CD4-positive, alpha-beta T cell (primary cell): ENCODE measurements around the gene ZNF487. TPM values are rescaled to one million over a fixed set of nuclear protein-coding genes. Genes with fewer than 3 reads are reported as not detected.

Source experiments
- ATAC-seq: fragments of 200-7000 bp; cut with Tn5 transposase; one replicate; pipeline ENCODE4 v1.10.0; 2022; ENCODE audit warnings: mild to moderate bottlenecking; ENCODE audit not compliant: poor library complexity
- CTCF ChIA-PET: fragments of 350-600 bp; sonication (Branson Sonifier 250); formaldehyde crosslinking; loops from one replicate; lab custom pipeline; 2021; ENCODE audit warnings: antibody characterized with exemption, inconsistent platforms; lab: Charles Lee
- POLR2A ChIA-PET: fragments of 350-600 bp; sonication (Branson Sonifier 250); formaldehyde crosslinking; loops from one replicate; lab custom pipeline; 2021; ENCODE audit warnings: antibody characterized with exemption, inconsistent platforms; lab: Charles Lee
- DNase-seq, 14 experiments: peaks; one replicate each; pipeline ENCODE4 v3.0.0-alpha.2; 2013 to 2020; ENCODE audit warnings: mixed read lengths in 2 of 14
- H3K27ac ChIP-seq, 2 donors: one replicate each; pipeline versions ENCODE4 v1.5.1 to v1.7.0; 2013; ENCODE audit warnings: low read length in 2 of 2, low read depth in 1 of 2, mild to moderate bottlenecking in 1 of 2
- H3K27me3 ChIP-seq, 2 experiments: 1 replicate in 1 of 2; 2 replicates in 1 of 2; pipeline versions ENCODE4 v1.6.1 to v1.7.0; 2013; ENCODE audit warnings: low read length in 2 of 2, control low read depth in 1 of 2, mild to moderate bottlenecking in 1 of 2, moderate library complexity in 1 of 2; ENCODE audit not compliant: insufficient read depth in 2 of 2, control insufficient read depth in 1 of 2
- H3K36me3 ChIP-seq: one replicate; pipeline ENCODE4 v1.6.1; 2013; ENCODE audit warnings: low read length, control low read depth; ENCODE audit not compliant: insufficient read depth
- H3K4me1 ChIP-seq: one replicate; pipeline ENCODE4 v1.6.1; 2013; ENCODE audit warnings: low read length, control low read depth; ENCODE audit not compliant: insufficient read depth
- H3K4me3 ChIP-seq: one replicate; pipeline ENCODE4 v1.5.1; 2013; ENCODE audit warnings: mild to moderate bottlenecking, low read length, moderate library complexity
- H3K9me3 ChIP-seq, 2 experiments: 1 replicate in 1 of 2; 2 replicates in 1 of 2; pipeline versions ENCODE4 v1.6.1 to v1.7.0; 2013; ENCODE audit warnings: low read length in 2 of 2, mild to moderate bottlenecking in 2 of 2, control low read depth in 1 of 2, moderate library complexity in 1 of 2; ENCODE audit not compliant: control insufficient read depth in 1 of 2, insufficient read depth in 1 of 2
- H3K27ac Mint-ChIP-seq: one replicate; pipeline ENCODE4 v1.8.0; 2020; ENCODE audit warnings: mixed read lengths
- H3K27me3 Mint-ChIP-seq: one replicate; pipeline ENCODE4 v1.8.0; 2021; ENCODE audit warnings: mixed read lengths
- H3K36me3 Mint-ChIP-seq: one replicate; pipeline ENCODE4 v1.8.0; 2021; ENCODE audit warnings: low read depth, mixed read lengths
- H3K4me1 Mint-ChIP-seq: one replicate; pipeline ENCODE4 v1.8.0; 2021; ENCODE audit warnings: low read depth, mixed read lengths
- H3K4me3 Mint-ChIP-seq: one replicate; pipeline ENCODE4 v1.8.0; 2020; ENCODE audit warnings: mild to moderate bottlenecking, mixed read lengths
- H3K9me3 Mint-ChIP-seq: one replicate; pipeline ENCODE4 v1.8.0; 2020; ENCODE audit warnings: mixed read lengths
- CTCF ChIP-seq: fragments of 200-600 bp; IDR thresholded peaks from one replicate; pipeline ENCODE4 v1.8.0; 2022; ENCODE audit warnings: antibody characterized with exemption, mild to moderate bottlenecking
- intact Hi-C, 2 experiments: fragments of 100-400 bp; cut with DNase I in 1 of 2; cut with micrococcal nuclease in 1 of 2; formaldehyde crosslinking; loops; one replicate each; pipeline versions ENCODE4 v1.15.1 to v1.9.0; 2023 to 2025; cut with DNase I, micrococcal nuclease
- total RNA-seq, 174 experiments: library from RNA in 2 of 174; stranded (reverse) in 2 of 174; gene quantifications; one replicate each; pipeline ENCODE4 v1.2.3 and lab custom pipeline; 2021 to 2026

The ZNF487 gene
- total RNA-seq, 2 experiments from 2014 or later: 7.5 to 8.5 TPM

GRCh38 chr10:43482319-43483078 is 45.6 kb downstream of the ZNF487 start:
- ChIA-PET CTCF (no interaction called here), POLR2A (no interaction called here)
- Mint-ChIP-seq H3K9me3 (peaks cover 17% of the 10 kb centered on the region), H3K4me3 (no peak overlapping the region), H3K4me1 (no peaks in the 10 kb centered on the region), H3K36me3 (peaks cover 53% of the 10 kb centered on the region), H3K27me3 (no peaks in the 10 kb centered on the region), H3K27ac (no peak overlapping the region)
- peaks cover 49 to 60% of the 10 kb centered on the region in 2 experiments for H3K9me3 ChIP-seq
- no peak overlapping the region for H3K27ac ChIP-seq
- no peak for ATAC-seq
- no peak overlapping the region for H3K4me3 ChIP-seq
- intact Hi-C loops: no loop called here
- DNase-seq: no peak
- no peaks in the 10 kb centered on the region for H3K36me3 ChIP-seq
- TF ChIP-seq CTCF: no peak
- no peaks in the 10 kb centered on the region for H3K4me1 ChIP-seq
- no peaks in the 10 kb centered on the region for H3K27me3 ChIP-seq

- no peak for TF ChIP-seq CTCF
- CTCF ChIA-PET: interaction anchor here (1.0 kb wide), 1 partner anchor 13 kb away, joined by 3 read pairs; no protein-coding TSS in a partner anchor
- ATAC-seq (no peak), DNase-seq (peak in 1 of 14 experiments; percentile 6)
- Histone ChIP-seq H3K9me3 (peaks cover 3 to 28% of the 10 kb centered on the region in 2 experiments), H3K27me3 (no peaks in the 10 kb centered on the region), H3K36me3 (no peaks in the 10 kb centered on the region), H3K27ac (no peak overlapping the region), H3K4me1 (no peaks in the 10 kb centered on the region), H3K4me3 (no peak overlapping the region)
- Mint-ChIP-seq H3K4me1 (no peaks in the 10 kb centered on the region), H3K27me3 (no peaks in the 10 kb centered on the region), H3K27ac (no peak overlapping the region), H3K9me3 (peaks cover 3% of the 10 kb centered on the region), H3K4me3 (no peak overlapping the region), H3K36me3 (peaks cover 4% of the 10 kb centered on the region)
- intact Hi-C loops: no loop called here
- POLR2A ChIA-PET: no interaction called here
These were observed 54.9 kb downstream of the ZNF487 start for GRCh38 chr10:43491855-43492254.

DNA sequence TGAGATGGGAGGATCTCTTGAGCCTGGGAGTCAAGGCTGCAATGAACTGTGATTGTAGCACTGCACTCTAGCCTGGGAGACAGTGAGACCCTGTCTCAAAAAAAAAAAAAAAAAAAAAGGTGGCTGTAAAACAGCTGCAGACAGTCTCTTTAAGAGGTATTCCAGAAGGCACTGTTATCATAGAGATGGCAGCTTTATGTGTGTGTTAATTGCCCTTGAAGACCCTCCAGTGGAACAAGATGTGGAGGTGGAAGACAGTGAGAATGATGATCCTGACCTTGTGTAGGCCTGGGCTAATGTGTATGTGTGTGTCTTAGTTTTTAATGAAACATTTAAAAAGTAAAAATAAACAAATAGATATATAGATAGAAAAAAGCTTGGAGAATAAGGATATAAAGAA is 66.0 kb downstream of the ZNF487 start:
- ATAC-seq (no peak), DNase-seq (no peak)
- Histone ChIP-seq H3K27me3 (no peaks in the 10 kb centered on the region), H3K36me3 (no peaks in the 10 kb centered on the region), H3K4me1 (no peaks in the 10 kb centered on the region), H3K4me3 (no peak overlapping the region), H3K9me3 (peaks cover 0 to 19% of the 10 kb centered on the region in 2 experiments), H3K27ac (no peak overlapping the region)
- ChIA-PET POLR2A (no interaction called here), CTCF (no interaction called here)
- Mint-ChIP-seq H3K9me3 (no peaks in the 10 kb centered on the region), H3K4me1 (no peaks in the 10 kb centered on the region), H3K36me3 (peaks cover 9% of the 10 kb centered on the region), H3K27me3 (no peaks in the 10 kb centered on the region), H3K4me3 (no peak overlapping the region), H3K27ac (no peak overlapping the region)
- TF ChIP-seq CTCF: no peak
- intact Hi-C loops: no loop called here
